Progenitor cell of endocrine pancreas (in vitro differentiated cells): ENCODE results near the gene MTMR3. TPM values are rescaled to one million over a fixed set of nuclear protein-coding genes. Genes with fewer than 3 reads are reported as not detected.
"Not testable (repeated sequence)": the region's sequence is repeated elsewhere in the genome, so short reads cannot be mapped to it uniquely, and the experiment has no call there.

Source experiments
- DNase-seq: peaks from one replicate; pipeline ENCODE4 v3.0.0; 2021; ENCODE audit warnings: low spot score; ENCODE audit not compliant: unreplicated experiment
- H3K27ac Mint-ChIP-seq: 2 replicates; pipeline ENCODE4 v1.8.0; 2021; ENCODE audit warnings: mild to moderate bottlenecking, moderate library complexity, mixed read lengths
- H3K27me3 Mint-ChIP-seq: 2 replicates; pipeline ENCODE4 v1.8.0; 2021; ENCODE audit warnings: mixed read lengths
- H3K36me3 Mint-ChIP-seq: 2 replicates; pipeline ENCODE4 v1.8.0; 2022; ENCODE audit warnings: mixed read lengths; ENCODE audit not compliant: insufficient read depth
- H3K4me1 Mint-ChIP-seq: 2 replicates; pipeline ENCODE4 v1.8.0; 2021; ENCODE audit warnings: low read depth, mixed read lengths
- H3K4me3 Mint-ChIP-seq: 2 replicates; pipeline ENCODE4 v1.8.0; 2021; ENCODE audit warnings: low read depth, mild to moderate bottlenecking, moderate library complexity, mixed read lengths
- H3K9me3 Mint-ChIP-seq: 2 replicates; pipeline ENCODE4 v1.8.0; 2021; ENCODE audit warnings: low read depth, mixed read lengths
- long read RNA-seq: library from polyadenylated mRNA; unstranded; transcript quantifications from one replicate; pipeline ENCODE4 v2.0.0, GENCODE V29; 2020
- total RNA-seq: library from RNA; stranded (reverse); gene quantifications from 2 replicates; pipeline ENCODE4 v1.2.1, GENCODE V29; 2021
- TF ChIP-seq, protein P1 (sequence below): fragments of 200-600 bp; sonication (generic); IDR thresholded peaks from one replicate; pipeline ENCODE4 v1.5.0; 2021; ENCODE audit warnings: antibody characterized with exemption, mild to moderate bottlenecking; ENCODE audit not compliant: unreplicated experiment

MTMR3 gene
- 50.2 and 51.0 TPM in 2 replicates for total RNA-seq
- long read RNA-seq, partial matches to known transcripts: 20 of 24 reads
- long read RNA-seq, other reads (novel, unspliced or antisense): 4 of 24 reads

DNA sequence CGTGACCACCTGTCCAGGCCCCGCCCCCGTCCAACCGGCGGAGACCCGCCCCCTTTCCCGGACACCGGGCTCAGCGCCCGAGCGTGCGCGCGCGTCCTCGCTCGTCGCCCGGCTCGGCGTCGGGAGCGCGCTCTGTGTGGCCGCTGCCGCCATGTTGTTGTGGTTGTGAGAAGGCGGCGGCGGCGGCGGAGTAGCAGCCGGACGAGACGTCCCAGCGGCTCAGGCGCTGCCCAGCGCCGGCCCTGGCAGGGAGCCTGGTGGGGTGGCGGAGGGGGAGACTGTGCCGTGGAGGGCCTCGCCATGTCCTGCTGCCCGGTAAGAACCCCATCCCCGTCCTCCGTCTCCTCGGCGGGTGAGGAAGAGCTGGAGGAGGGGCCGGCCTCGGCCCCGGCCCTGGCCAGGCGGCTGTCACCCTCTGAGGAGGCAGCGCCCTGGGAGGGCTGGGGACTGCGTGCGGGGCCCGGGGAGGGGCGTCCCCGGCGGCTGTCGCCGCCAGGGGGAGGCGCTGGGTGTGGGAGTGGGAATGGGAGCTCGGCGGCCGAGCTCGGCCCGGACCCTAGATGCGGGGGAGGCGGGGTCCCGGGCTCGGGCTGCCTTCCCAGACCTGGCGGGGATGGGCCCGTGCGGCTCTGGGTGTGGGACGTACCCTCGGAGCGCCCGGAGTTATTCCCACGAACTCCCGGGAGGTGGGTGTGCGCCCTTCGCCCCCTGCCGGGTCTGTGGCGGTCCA is at the start of gene MTMR3:
TSS of gene MTMR3 (plus strand) at position 130 of the 730 bp plus-strand sequence. CDS start 87,886 bp downstream, outside the sequence.
- Mint-ChIP-seq H3K4me1 (peaks cover 7% of the 10 kb centered on the region), H3K9me3 (no peaks in the 10 kb centered on the region), H3K36me3 (no peaks in the 10 kb centered on the region), H3K27ac (peak within 1 kb of the TSS; percentile 94), H3K4me3 (peak within 1 kb of the TSS; percentile 89), H3K27me3 (no peaks in the 10 kb centered on the region)
- TF ChIP-seq, protein P1, sequence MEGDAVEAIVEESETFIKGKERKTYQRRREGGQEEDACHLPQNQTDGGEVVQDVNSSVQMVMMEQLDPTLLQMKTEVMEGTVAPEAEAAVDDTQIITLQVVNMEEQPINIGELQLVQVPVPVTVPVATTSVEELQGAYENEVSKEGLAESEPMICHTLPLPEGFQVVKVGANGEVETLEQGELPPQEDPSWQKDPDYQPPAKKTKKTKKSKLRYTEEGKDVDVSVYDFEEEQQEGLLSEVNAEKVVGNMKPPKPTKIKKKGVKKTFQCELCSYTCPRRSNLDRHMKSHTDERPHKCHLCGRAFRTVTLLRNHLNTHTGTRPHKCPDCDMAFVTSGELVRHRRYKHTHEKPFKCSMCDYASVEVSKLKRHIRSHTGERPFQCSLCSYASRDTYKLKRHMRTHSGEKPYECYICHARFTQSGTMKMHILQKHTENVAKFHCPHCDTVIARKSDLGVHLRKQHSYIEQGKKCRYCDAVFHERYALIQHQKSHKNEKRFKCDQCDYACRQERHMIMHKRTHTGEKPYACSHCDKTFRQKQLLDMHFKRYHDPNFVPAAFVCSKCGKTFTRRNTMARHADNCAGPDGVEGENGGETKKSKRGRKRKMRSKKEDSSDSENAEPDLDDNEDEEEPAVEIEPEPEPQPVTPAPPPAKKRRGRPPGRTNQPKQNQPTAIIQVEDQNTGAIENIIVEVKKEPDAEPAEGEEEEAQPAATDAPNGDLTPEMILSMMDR: peak; percentile 65
- DNase-seq: peak; percentile 96

DNA sequence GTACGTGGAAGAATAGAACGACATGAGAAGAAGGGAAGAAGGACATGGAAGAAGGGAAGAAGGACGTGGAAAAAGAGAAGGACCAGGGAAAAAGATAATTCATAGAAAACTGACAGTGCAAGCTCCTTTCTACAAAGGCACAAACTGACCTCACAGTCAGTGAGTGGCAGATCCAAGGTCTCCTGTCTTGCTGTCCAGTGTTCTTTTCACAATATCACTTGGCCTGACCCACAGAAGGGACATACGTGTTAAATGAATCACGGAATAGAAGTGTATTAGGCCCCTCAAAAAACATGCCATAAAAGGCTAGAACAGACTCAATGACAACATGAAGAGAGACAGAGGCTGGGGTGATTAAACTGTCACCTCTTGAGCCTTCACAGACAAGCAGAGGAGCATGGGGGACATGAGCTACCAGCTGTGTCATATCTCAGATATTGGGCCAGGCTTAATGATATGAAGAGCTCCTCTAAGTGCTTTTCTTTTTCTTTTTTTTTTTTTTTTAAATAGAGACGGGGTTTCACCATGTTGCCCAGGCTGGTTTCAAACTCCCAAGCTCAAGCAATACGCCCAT is 49.5 kb upstream of the MTMR3 start:
- peaks cover 12% of the 10 kb centered on the region for H3K4me1 Mint-ChIP-seq
- peaks cover 10% of the 10 kb centered on the region for H3K36me3 Mint-ChIP-seq
- DNase-seq: no peak
- no peaks in the 10 kb centered on the region for H3K27me3 Mint-ChIP-seq
- H3K9me3 Mint-ChIP-seq: no peaks in the 10 kb centered on the region
- TF ChIP-seq, protein P1: no peak
- no peak overlapping the region for H3K4me3 Mint-ChIP-seq
- H3K27ac Mint-ChIP-seq: peak overlapping the region; percentile 18

DNA sequence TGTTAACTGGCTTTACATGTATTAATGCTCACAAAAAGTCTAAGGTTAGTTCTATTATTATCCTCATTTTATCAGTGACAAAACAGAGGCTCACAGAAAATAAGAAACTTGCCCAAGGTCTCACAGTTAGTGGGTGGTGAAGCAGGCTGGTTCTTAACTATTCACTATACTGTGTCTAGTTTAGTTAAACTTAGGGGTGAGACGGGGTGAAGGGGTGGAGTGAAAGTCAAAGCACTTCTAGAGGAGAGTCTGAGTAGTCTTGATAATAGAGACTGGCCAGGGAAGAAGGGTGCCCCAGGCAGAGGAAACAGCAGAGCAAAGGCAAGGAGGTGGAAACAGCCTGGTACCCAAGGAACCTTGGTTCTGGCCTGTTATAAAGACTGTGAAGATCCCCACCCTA is 48.9 kb upstream of the MTMR3 start:
- no peak for DNase-seq
- Mint-ChIP-seq H3K27ac (no peak overlapping the region), H3K4me3 (no peak overlapping the region), H3K9me3 (no peaks in the 10 kb centered on the region), H3K36me3 (peaks cover 10% of the 10 kb centered on the region), H3K4me1 (peaks cover 12% of the 10 kb centered on the region), H3K27me3 (no peaks in the 10 kb centered on the region)
- TF ChIP-seq, protein P1: no peak

DNA sequence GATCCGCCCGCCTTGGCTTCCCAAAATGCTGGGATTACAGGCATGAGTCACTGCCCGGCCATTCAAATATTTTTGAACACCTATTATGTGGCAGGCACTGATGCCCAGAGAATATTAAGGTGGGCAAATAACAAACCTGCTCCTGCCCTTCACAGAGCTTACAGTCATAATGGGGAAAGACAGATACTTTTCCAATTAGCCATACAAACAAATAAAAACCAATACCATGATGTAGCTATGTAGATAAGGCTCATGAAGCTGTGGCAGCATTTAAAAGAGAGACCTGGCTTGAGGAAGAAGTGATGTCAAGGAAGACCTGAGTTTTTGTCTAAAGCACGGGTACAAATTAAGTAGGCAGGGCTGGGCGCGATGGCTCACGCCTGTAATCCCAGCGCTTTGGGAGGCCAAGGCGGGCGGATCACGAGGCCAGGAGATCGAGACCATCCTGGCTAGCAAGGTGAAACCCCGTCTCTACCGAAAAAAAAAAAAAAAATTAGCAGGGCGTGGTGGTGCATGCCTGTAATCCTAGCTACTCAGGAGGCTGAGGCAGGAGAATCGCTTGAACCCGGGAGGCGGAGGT is 46.1 kb upstream of the MTMR3 start:
- H3K36me3 Mint-ChIP-seq, H3K27me3 Mint-ChIP-seq, DNase-seq, H3K9me3 Mint-ChIP-seq, H3K27ac Mint-ChIP-seq: not testable (repeated sequence)
- Mint-ChIP-seq H3K4me3 (peak overlapping the region; percentile 94), H3K4me1 (peaks cover 12% of the 10 kb centered on the region)

DNA sequence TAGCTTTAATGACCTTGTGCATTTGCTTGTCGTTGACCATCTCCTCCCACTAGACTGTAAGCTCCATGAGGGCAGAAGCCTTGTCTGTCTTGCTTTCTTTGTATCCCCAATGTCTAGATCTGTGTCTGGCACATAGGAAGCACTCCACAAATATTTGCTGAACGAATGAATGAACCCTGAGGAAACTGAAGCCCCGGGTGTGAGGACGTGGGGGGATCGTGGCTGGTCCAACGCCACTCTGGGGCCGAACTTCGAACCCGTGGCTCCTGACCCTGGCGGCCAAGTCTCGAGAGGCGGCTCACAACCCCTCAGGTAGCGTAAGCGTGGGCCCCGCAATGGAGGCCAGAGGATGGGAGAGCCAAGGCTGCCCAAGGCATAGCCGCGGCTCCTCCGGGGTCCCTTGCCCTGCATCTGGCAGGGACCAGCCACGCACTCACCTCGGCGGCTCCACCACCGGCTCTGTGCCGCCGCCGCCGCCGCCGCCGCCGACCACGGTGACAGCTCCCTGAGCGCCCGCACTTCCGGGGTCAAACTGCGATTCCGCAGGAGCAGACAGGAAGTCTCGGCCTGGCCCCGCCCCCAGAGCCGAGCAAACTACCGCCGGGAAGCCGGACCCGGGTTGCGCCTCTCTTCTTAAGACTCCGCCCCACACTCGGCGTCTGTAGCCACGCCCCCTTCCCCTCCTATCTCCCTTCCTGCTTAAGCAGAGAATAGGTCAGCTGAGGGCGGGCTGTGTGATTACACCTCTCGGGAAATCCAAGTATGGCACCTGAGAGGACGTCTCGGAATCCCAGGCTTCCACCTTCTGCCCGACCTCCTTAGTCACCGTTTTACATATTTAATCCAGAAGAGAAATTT is 45.0 kb upstream of the MTMR3 start, which contains the start of gene ASCC2:
TSS of gene ASCC2 (minus strand) at position 534 of the 858 bp plus-strand sequence. CDS start 5,949 bp downstream, outside the sequence.
- TF ChIP-seq, protein P1: no peak
- H3K4me1 Mint-ChIP-seq: peaks cover 12% of the 10 kb centered on the region
- no peaks in the 10 kb centered on the region for H3K9me3 Mint-ChIP-seq
- DNase-seq: peak; percentile 96
- H3K27me3 Mint-ChIP-seq: no peaks in the 10 kb centered on the region
- peak within 1 kb of the TSS; percentile 92 for H3K27ac Mint-ChIP-seq
- H3K36me3 Mint-ChIP-seq: peaks cover 3% of the 10 kb centered on the region
- peak within 1 kb of the TSS; percentile 94 for H3K4me3 Mint-ChIP-seq
